Muscle layer of duodenum (tissue), 2 donors: ENCODE data around the gene HOXB9.

Experiments used
- H3K27ac ChIP-seq: one replicate; pipeline ENCODE4 v1.7.0; 2013; ENCODE audit warnings: mild to moderate bottlenecking, low read length
- H3K27me3 ChIP-seq: one replicate; pipeline ENCODE4 v1.7.0; 2013; ENCODE audit warnings: low read depth, mild to moderate bottlenecking, control low read depth, low read length
- H3K36me3 ChIP-seq, 2 donors: one replicate each; pipeline ENCODE4 v1.7.0; 2013; ENCODE audit warnings: low read length in 2 of 2, control low read depth in 1 of 2, mild to moderate bottlenecking in 1 of 2; ENCODE audit not compliant: insufficient read depth in 2 of 2, control insufficient read depth in 1 of 2
- H3K4me1 ChIP-seq, 2 donors: one replicate each; pipeline ENCODE4 v1.7.0; 2013; ENCODE audit warnings: low read length in 2 of 2, mild to moderate bottlenecking in 2 of 2, control low read depth in 1 of 2, moderate library complexity in 1 of 2; ENCODE audit not compliant: insufficient read depth in 2 of 2, control insufficient read depth in 1 of 2
- H3K4me3 ChIP-seq, 2 donors: one replicate each; pipeline ENCODE4 v1.7.0; 2013; ENCODE audit warnings: low read length in 2 of 2, low read depth in 1 of 2, mild to moderate bottlenecking in 1 of 2
- H3K9me3 ChIP-seq, 2 donors: one replicate each; pipeline ENCODE4 v1.7.0; 2013; ENCODE audit warnings: low read length in 2 of 2, control low read depth in 1 of 2, mild to moderate bottlenecking in 1 of 2; ENCODE audit not compliant: control insufficient read depth in 1 of 2
- donor health status: healthy.

The HOXB9 gene

GRCh38 chr17:48627623-48628521, 1.7 kb upstream of the HOXB9 start:
- H3K4me1 ChIP-seq: peaks cover 0 to 23% of the 10 kb centered on the region in 2 donors
- H3K9me3 ChIP-seq: no peaks in the 10 kb centered on the region
- no peak overlapping the region for H3K4me3 ChIP-seq
- H3K27me3 ChIP-seq: peaks cover 97% of the 10 kb centered on the region
- no peak overlapping the region for H3K27ac ChIP-seq
- no peaks in the 10 kb centered on the region for H3K36me3 ChIP-seq

- H3K4me1 ChIP-seq: peaks cover 0 to 23% of the 10 kb centered on the region in 2 donors
Measured at GRCh38 chr17:48627118-48627597, 1.0 kb upstream of the HOXB9 start.

GRCh38 chr17:48625495-48626244, 488 bp downstream of the HOXB9 start:
- peaks cover 97% of the 10 kb centered on the region for H3K27me3 ChIP-seq
- H3K36me3 ChIP-seq: no peaks in the 10 kb centered on the region
- peak overlapping the region; percentile 30 to 39 for H3K4me3 ChIP-seq
- H3K9me3 ChIP-seq: no peaks in the 10 kb centered on the region
- H3K4me1 ChIP-seq: peaks cover 0 to 23% of the 10 kb centered on the region in 2 donors
- H3K27ac ChIP-seq: no peak overlapping the region

More at GRCh38 chr17:48627118-48627597, 1.0 kb upstream of the HOXB9 start:
- H3K27ac ChIP-seq: no peak overlapping the region
- H3K9me3 ChIP-seq: no peaks in the 10 kb centered on the region
- H3K36me3 ChIP-seq: no peaks in the 10 kb centered on the region
- no peak overlapping the region for H3K4me3 ChIP-seq
- peaks cover 97% of the 10 kb centered on the region for H3K27me3 ChIP-seq

- Histone ChIP-seq H3K27me3 (peaks cover 97% of the 10 kb centered on the region), H3K9me3 (no peaks in the 10 kb centered on the region), H3K36me3 (no peaks in the 10 kb centered on the region), H3K27ac (no peak overlapping the region), H3K4me1 (peaks cover 0 to 23% of the 10 kb centered on the region in 2 donors), H3K4me3 (peak overlapping the region; percentile 30 to 39)
Measured at GRCh38 chr17:48624544-48625494, 1.3 kb downstream of the HOXB9 start.

GRCh38 chr17:48624118-48624517, 2.0 kb downstream of the HOXB9 start:
- H3K27me3 ChIP-seq: peaks cover 94% of the 10 kb centered on the region
- H3K36me3 ChIP-seq: no peaks in the 10 kb centered on the region
- no peak overlapping the region for H3K4me3 ChIP-seq
- H3K27ac ChIP-seq: no peak overlapping the region
- peaks cover 0 to 23% of the 10 kb centered on the region in 2 donors for H3K4me1 ChIP-seq
- no peaks in the 10 kb centered on the region for H3K9me3 ChIP-seq

- peaks cover 0 to 23% of the 10 kb centered on the region in 2 donors for H3K4me1 ChIP-seq
- no peak overlapping the region for H3K27ac ChIP-seq
- no peaks in the 10 kb centered on the region for H3K36me3 ChIP-seq
- peaks cover 88% of the 10 kb centered on the region for H3K27me3 ChIP-seq
- H3K9me3 ChIP-seq: no peaks in the 10 kb centered on the region
- H3K4me3 ChIP-seq: no peak overlapping the region
Measured at GRCh38 chr17:48623583-48623982, 2.6 kb downstream of the HOXB9 start.

- Histone ChIP-seq H3K27ac (no peak overlapping the region), H3K4me3 (no peak overlapping the region), H3K4me1 (peaks cover 0 to 28% of the 10 kb centered on the region in 2 donors), H3K27me3 (peaks cover 87% of the 10 kb centered on the region), H3K36me3 (no peaks in the 10 kb centered on the region), H3K9me3 (no peaks in the 10 kb centered on the region)
Measured at GRCh38 chr17:48622857-48623256, 3.3 kb downstream of the HOXB9 start.

- no peaks in the 10 kb centered on the region for H3K9me3 ChIP-seq
Measured at GRCh38 chr17:48621410-48622392, 4.5 kb downstream of the HOXB9 start.

GRCh38 chr17:48620461-48621139, 5.6 kb downstream of the HOXB9 start:
- Histone ChIP-seq H3K4me1 (peaks cover 0 to 21% of the 10 kb centered on the region in 2 donors), H3K4me3 (no peak overlapping the region), H3K27ac (no peak overlapping the region), H3K27me3 (peaks cover 89% of the 10 kb centered on the region), H3K9me3 (no peaks in the 10 kb centered on the region), H3K36me3 (no peaks in the 10 kb centered on the region)

More at GRCh38 chr17:48621410-48622392, 4.5 kb downstream of the HOXB9 start:
- Histone ChIP-seq H3K27me3 (peaks cover 86% of the 10 kb centered on the region), H3K4me1 (peaks cover 0 to 31% of the 10 kb centered on the region in 2 donors), H3K36me3 (no peaks in the 10 kb centered on the region), H3K27ac (no peak overlapping the region), H3K4me3 (no peak overlapping the region)
